Nephron progenitor cell (in vitro differentiated cells): Measurements from ENCODE around the gene COMMD10.

ENCODE experiments used
- DNase-seq: peaks from one replicate; pipeline ENCODE4 v3.0.0; 2021
- H3K27ac Mint-ChIP-seq: 2 replicates; pipeline ENCODE4 v1.8.0; 2021; ENCODE audit warnings: mild to moderate bottlenecking, moderate library complexity, mixed read lengths
- H3K27me3 Mint-ChIP-seq: 2 replicates; pipeline ENCODE4 v1.8.0; 2021; ENCODE audit warnings: mild to moderate bottlenecking, low read depth, mixed read lengths; ENCODE audit not compliant: poor library complexity
- H3K36me3 Mint-ChIP-seq: 2 replicates; pipeline ENCODE4 v1.8.0; 2021; ENCODE audit warnings: low read depth, mixed read lengths
- H3K4me1 Mint-ChIP-seq: 2 replicates; pipeline ENCODE4 v1.8.0; 2021; ENCODE audit warnings: mixed read lengths
- H3K4me3 Mint-ChIP-seq: 2 replicates; pipeline ENCODE4 v1.8.0; 2021; ENCODE audit warnings: mild to moderate bottlenecking, moderate library complexity, mixed read lengths
- H3K9me3 Mint-ChIP-seq: 2 replicates; pipeline ENCODE4 v1.8.0; 2021; ENCODE audit warnings: mild to moderate bottlenecking, moderate library complexity, mixed read lengths
- TF ChIP-seq, protein P1 (sequence below): fragments of 200-600 bp; sonication (generic); IDR thresholded peaks from 2 replicates; pipeline ENCODE4 v1.5.0; 2021; ENCODE audit warnings: antibody characterized with exemption

COMMD10 gene

DNA sequence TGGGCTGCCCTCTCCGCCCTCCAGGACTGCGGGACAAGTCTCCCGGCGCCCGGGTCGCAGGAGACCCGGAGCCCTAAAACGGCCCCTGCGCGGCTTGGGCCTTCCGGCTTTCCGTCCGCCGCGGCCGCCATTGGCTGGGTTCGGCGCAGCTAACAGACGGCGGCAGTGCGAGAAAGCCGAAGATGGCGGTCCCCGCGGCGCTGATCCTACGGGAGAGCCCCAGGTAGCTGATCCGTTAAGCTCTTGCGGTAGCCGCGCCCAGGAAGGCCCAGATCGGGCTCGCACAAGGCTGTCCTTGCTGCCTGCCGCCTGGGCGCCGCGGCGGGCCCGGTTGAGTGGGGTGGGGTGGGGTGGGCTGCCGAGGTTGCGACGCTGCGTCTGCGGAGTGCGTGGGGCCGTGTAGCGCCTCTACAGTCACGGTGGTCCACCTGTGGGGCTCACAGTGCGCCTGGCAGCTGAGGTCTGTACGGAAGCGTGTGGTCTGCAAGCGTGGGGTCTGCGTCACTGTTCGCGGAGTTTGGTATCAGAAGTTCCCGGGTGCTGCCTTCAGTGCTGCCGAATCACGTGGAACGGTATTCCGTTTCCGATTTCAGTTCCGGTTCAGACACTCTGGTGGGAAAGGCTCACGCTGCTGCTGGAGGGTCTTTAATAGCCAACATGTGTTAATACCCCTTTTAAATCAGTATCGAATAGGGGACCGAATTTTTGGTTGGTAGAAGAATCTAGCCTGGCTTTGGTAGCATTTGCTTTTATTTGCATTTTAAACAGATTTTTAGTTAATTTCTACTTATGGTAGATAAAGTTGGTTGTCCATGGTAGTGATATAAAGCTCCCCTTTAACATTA is at the start of gene COMMD10:
Gene COMMD10, plus strand, starts transcription at position 155 of the 845 bp plus-strand sequence.
- H3K36me3 Mint-ChIP-seq: peaks cover 53% of the 10 kb centered on the region
- H3K27ac Mint-ChIP-seq: peak within 1 kb of the TSS; percentile 99
- peaks cover 20% of the 10 kb centered on the region for H3K9me3 Mint-ChIP-seq
- DNase-seq: peak; percentile 78
- H3K4me3 Mint-ChIP-seq: peak within 1 kb of the TSS; percentile 93
- H3K27me3 Mint-ChIP-seq: no peaks in the 10 kb centered on the region
- H3K4me1 Mint-ChIP-seq: peaks cover 29% of the 10 kb centered on the region
- TF ChIP-seq, protein P1, sequence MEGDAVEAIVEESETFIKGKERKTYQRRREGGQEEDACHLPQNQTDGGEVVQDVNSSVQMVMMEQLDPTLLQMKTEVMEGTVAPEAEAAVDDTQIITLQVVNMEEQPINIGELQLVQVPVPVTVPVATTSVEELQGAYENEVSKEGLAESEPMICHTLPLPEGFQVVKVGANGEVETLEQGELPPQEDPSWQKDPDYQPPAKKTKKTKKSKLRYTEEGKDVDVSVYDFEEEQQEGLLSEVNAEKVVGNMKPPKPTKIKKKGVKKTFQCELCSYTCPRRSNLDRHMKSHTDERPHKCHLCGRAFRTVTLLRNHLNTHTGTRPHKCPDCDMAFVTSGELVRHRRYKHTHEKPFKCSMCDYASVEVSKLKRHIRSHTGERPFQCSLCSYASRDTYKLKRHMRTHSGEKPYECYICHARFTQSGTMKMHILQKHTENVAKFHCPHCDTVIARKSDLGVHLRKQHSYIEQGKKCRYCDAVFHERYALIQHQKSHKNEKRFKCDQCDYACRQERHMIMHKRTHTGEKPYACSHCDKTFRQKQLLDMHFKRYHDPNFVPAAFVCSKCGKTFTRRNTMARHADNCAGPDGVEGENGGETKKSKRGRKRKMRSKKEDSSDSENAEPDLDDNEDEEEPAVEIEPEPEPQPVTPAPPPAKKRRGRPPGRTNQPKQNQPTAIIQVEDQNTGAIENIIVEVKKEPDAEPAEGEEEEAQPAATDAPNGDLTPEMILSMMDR: no peak

DNA sequence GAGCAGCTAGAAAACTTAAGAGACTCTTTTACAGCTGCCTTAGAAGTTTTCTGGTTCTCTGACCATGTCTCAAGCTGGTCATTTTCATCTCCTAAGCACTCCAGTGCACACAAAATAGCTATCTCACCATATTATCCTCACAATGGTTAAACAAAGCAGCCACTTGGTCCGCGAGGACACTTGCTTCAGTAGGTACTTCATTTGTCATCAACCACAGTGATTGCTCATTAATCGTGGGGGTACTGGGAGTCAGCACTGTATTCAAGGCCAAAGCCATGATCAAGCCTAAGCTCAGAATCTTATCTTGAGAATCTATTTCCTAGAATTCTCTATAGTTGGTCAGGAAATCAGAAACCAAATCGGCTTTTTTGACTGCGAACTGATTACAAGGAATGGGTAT is 49.7 kb upstream of the COMMD10 start:
- no peak overlapping the region for H3K4me3 Mint-ChIP-seq
- H3K9me3 Mint-ChIP-seq: no peaks in the 10 kb centered on the region
- no peaks in the 10 kb centered on the region for H3K36me3 Mint-ChIP-seq
- H3K27ac Mint-ChIP-seq: no peak overlapping the region
- no peaks in the 10 kb centered on the region for H3K4me1 Mint-ChIP-seq
- peaks cover 8% of the 10 kb centered on the region for H3K27me3 Mint-ChIP-seq
- DNase-seq: no peak
- TF ChIP-seq, protein P1: no peak

DNA sequence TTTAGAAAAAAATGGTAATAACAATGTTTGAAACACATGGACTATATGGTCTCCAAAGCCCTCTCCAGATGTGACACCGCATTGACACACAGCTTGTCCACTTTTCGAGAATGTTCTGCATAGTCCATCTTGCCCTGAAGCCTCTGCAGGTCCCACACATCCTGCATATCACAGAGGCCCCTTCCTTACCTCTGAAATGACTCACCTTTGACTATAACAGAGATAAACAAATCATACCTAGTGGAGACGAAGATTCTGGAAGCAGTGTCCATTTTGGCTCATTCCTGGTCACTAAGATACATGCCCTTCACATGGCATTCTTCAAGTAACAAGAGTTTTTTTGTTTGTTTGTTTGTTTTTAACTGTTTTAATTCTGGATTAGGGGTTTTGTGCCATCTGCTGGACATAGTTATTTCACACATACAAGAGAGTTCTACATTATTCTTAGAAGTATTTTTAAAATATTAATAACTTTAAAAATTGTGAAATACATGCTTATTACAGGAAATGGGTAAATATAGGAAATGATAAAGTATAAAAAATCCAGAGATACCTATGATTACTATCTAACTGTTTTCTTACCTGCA is 47.5 kb upstream of the COMMD10 start:
- TF ChIP-seq, protein P1: no peak
- no peak for DNase-seq
- no peak overlapping the region for H3K4me3 Mint-ChIP-seq
- H3K27me3 Mint-ChIP-seq: peaks cover 12% of the 10 kb centered on the region
- H3K9me3 Mint-ChIP-seq: no peaks in the 10 kb centered on the region
- H3K27ac Mint-ChIP-seq: no peak overlapping the region
- no peaks in the 10 kb centered on the region for H3K4me1 Mint-ChIP-seq
- H3K36me3 Mint-ChIP-seq: no peaks in the 10 kb centered on the region

DNA sequence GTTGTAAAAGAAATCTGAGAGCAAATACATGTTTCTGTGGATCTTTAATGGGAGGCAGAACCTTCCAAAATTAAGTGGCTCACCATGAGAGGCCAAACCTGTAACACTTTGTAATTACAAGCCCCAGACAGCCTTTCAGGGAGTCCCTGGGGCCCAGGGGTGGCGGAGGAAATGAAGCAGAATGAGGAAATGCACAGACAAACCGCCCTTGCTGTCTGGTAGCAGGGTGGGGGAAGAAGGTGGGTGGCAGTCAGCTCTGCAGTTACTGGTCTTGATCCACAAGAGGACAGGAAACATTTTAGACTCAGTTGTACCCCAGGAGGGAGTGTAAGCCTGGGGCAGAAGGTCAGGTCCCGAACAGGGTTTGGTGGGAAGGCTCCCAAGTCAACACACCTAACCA is 46.0 kb upstream of the COMMD10 start:
- no peak overlapping the region for H3K4me3 Mint-ChIP-seq

DNA sequence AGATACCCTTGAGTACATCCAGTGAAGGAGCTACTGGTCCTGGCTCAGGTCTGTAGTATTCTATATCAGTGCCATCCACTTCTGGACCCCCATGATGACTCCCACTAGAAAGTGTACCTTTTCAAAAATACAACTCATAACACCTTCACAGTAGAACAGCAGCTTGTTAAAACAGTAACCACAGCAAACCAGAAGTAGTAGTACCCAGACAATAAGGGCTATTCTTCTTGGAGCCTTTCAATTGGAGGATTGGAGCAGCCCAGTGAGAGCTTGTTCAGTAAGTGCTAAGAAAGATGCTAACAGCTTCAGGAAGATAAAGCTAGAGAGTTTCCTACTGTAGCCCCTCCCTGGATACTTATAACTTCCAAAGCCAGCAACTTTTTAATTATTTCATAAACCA is 42.5 kb upstream of the COMMD10 start:
- no peak for DNase-seq
- peaks cover 14% of the 10 kb centered on the region for H3K27me3 Mint-ChIP-seq
- TF ChIP-seq, protein P1: no peak
- no peaks in the 10 kb centered on the region for H3K4me1 Mint-ChIP-seq
- no peaks in the 10 kb centered on the region for H3K36me3 Mint-ChIP-seq
- no peak overlapping the region for H3K27ac Mint-ChIP-seq
- H3K9me3 Mint-ChIP-seq: no peaks in the 10 kb centered on the region
- H3K4me3 Mint-ChIP-seq: no peak overlapping the region

More for the DNA sequence above, 46.0 kb upstream of the COMMD10 start:
- Mint-ChIP-seq H3K36me3 (no peaks in the 10 kb centered on the region), H3K4me1 (no peaks in the 10 kb centered on the region), H3K27ac (no peak overlapping the region), H3K27me3 (peaks cover 12% of the 10 kb centered on the region), H3K9me3 (no peaks in the 10 kb centered on the region)
- TF ChIP-seq, protein P1: no peak
- no peak for DNase-seq
